GM10266 (cell line): ENCODE measurements around the gene PAPLN.
A peak's percentile ranks its signal among the peaks of the same experiment; 100 is the strongest.
"Not testable (repeated sequence)": the region's sequence is repeated elsewhere in the genome, so short reads cannot be mapped to it uniquely, and the experiment has no call there.

Experiments used
- DNase-seq: peaks from one replicate; pipeline ENCODE4 v3.0.0; 2012; ENCODE audit errors: extremely low spot score
- CTCF ChIP-seq: IDR thresholded peaks from 2 replicates; pipeline ENCODE4 v1.5.1; 2012; ENCODE audit warnings: mild to moderate bottlenecking, low read depth; ENCODE audit not compliant: control insufficient read depth, insufficient read depth; ENCODE audit errors: missing control alignments

PAPLN gene

GRCh38 chr14:73237219-73237785 is at the start of gene PAPLN:
Gene PAPLN (plus strand): TSS chr14:73237506. CDS start chr14:73239779, 2,273 bp downstream.
- no peak for TF ChIP-seq CTCF
- DNase-seq: peak; percentile 73

GRCh38 chr14:73188501-73188911 is 48.8 kb upstream of the PAPLN start:
- no peak for DNase-seq
- TF ChIP-seq CTCF: no peak

GRCh38 chr14:73189651-73190050 is 47.7 kb upstream of the PAPLN start:
- no peak for DNase-seq
- TF ChIP-seq CTCF: no peak

- no peak for DNase-seq
- TF ChIP-seq CTCF: no peak
These were observed 45.9 kb upstream of the PAPLN start for GRCh38 chr14:73191441-73191840.

GRCh38 chr14:73194306-73194705 is 43.0 kb upstream of the PAPLN start:
- not testable (repeated sequence) for DNase-seq

GRCh38 chr14:73198253-73198652 is 39.1 kb upstream of the PAPLN start:
- no peak for DNase-seq
- TF ChIP-seq CTCF: no peak

- no peak for TF ChIP-seq CTCF
- no peak for DNase-seq
These were observed 33.8 kb upstream of the PAPLN start for GRCh38 chr14:73203527-73203926.

- no peak for TF ChIP-seq CTCF
- no peak for DNase-seq
These were observed 29.7 kb upstream of the PAPLN start for GRCh38 chr14:73207615-73208014.
